Subcutaneous adipose tissue (tissue), 4 donors: ENCODE results near the gene DOCK6. TPM values are rescaled to one million over a fixed set of nuclear protein-coding genes. Genes with fewer than 3 reads are reported as not detected.

Experiments used
- total RNA-seq, 4 donors: library from RNA; depleted of rRNA; stranded (reverse); fragments of >200 nt; gene quantifications; one replicate each; pipeline ENCODE4 v1.1.0, GENCODE V29; 2016
- TF ChIP-seq, protein P1 (sequence below): fragments of 450-650 bp; IDR thresholded peaks from one replicate; pipeline ENCODE4 v1.5.1; 2016; ENCODE audit warnings: low read depth, mild to moderate bottlenecking, control low read depth, antibody characterized with exemption, moderate library complexity

The DOCK6 gene
- total RNA-seq, 4 donors from 2014 or later: 28.4 to 149 (median 40.6) TPM

- TF ChIP-seq, protein P1, sequence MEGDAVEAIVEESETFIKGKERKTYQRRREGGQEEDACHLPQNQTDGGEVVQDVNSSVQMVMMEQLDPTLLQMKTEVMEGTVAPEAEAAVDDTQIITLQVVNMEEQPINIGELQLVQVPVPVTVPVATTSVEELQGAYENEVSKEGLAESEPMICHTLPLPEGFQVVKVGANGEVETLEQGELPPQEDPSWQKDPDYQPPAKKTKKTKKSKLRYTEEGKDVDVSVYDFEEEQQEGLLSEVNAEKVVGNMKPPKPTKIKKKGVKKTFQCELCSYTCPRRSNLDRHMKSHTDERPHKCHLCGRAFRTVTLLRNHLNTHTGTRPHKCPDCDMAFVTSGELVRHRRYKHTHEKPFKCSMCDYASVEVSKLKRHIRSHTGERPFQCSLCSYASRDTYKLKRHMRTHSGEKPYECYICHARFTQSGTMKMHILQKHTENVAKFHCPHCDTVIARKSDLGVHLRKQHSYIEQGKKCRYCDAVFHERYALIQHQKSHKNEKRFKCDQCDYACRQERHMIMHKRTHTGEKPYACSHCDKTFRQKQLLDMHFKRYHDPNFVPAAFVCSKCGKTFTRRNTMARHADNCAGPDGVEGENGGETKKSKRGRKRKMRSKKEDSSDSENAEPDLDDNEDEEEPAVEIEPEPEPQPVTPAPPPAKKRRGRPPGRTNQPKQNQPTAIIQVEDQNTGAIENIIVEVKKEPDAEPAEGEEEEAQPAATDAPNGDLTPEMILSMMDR: no peak
Observed at GRCh38 chr19:11251217-11251616, 11.1 kb downstream of the DOCK6 start.

DNA sequence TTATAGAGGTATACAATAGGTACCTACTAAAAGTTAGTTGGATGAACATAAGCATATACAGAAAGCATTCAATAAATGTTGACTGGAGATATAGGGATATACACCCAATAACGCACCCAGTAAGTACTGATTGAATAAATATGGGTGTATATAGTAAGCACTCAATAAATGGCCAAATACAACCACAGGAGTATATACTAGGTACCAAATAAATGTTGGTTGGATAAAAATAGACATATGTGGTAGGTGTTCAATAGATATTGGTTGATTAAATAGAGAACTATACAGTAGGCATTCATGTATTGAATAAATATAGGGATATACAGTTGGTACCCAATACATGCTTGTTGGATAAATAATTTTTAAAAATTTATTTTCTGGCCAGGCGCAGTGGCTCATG lies 13.5 kb downstream of the DOCK6 start:
- TF ChIP-seq, protein P1: no peak

DNA sequence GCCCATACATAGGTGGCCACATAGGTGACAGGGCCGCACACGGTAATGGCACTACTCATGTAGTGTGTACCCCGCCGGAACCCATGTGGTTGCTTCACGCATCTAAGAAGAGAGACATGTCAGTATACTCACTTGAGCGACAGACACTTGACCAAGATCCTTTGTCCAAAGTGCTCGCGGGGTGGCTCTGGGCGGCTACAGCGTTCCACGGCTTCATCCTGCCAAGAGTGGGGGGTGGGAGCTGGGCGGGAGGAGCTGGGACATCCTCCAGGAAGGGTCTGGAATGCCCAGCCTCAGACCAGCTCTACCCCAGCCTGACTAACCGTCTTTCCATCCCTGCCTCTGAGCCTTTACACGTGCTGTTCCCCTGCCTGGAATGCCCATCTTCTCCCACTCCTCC lies 14.4 kb downstream of the DOCK6 start:
- TF ChIP-seq, protein P1: no peak

- TF ChIP-seq, protein P1: no peak
Observed at GRCh38 chr19:11247391-11247790, 14.9 kb downstream of the DOCK6 start.

DNA sequence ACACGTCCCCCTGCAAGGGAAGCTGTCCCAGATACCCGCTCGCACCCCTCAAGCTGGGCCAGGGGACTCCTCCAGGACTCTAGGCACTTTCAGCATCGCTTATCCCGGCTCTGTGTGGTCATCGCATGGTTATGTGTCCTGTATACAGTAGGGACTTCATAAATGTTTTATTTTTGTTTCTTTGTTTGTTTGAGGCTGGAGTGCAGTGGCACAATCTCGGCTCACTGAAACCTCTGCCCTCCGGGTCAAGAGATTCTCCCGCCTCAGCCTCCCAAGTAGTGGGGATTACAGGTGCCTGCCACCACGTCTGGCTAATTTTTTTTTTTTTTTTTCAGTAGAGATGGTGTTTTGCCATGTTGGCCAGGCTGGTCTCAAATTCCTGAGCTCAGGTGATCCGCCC lies 15.4 kb downstream of the DOCK6 start:
- TF ChIP-seq, protein P1: no peak

DNA sequence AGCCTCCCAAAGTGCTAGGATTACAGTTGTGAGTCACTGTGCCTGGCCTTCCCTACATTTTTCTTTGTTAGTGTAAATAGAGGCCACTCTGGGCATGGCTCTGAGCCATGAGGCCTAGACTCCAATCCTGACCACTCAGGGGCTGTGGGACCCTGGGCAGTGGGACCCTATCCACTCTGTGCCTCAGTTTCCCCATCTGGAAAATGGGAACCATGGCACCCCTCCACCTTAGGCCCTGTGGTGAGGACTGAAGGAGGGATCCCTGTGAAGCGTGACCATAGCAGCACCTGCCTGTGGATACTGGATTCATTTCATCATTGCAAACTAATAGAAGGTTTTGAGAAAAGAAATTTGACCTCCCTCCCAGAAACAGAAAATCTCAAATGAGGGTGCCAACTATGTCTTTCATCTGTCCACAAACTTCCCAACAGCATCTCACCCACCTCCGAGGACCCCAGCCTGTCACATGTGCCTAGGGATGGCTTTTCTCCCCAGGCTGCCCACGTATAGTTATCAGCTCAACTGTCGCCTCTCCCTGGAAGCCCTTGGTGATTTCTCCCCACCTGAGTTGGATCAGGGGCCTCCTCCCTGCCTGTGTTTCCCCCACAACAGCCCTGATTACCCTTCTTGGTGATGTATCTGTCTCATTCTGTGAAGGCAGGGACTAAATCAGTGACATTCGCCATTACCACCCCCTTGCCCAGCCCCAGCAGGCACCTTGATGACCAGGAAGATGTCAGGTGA lies 17.3 kb downstream of the DOCK6 start:
- TF ChIP-seq, protein P1: no peak

- TF ChIP-seq, protein P1: no peak
Observed at GRCh38 chr19:11243798-11244169, 18.5 kb downstream of the DOCK6 start.
